ENCODE data around the gene ZNF804A. TPM values are rescaled to one million over a fixed set of nuclear protein-coding genes. Genes with fewer than 3 reads are reported as not detected.
A peak's percentile ranks its signal among the peaks of the same experiment; 100 is the strongest.

The ZNF804A gene
- polyA plus RNA-seq, 4 donors: 0.22 to 1.9 (median 0.55) TPM

DNA sequence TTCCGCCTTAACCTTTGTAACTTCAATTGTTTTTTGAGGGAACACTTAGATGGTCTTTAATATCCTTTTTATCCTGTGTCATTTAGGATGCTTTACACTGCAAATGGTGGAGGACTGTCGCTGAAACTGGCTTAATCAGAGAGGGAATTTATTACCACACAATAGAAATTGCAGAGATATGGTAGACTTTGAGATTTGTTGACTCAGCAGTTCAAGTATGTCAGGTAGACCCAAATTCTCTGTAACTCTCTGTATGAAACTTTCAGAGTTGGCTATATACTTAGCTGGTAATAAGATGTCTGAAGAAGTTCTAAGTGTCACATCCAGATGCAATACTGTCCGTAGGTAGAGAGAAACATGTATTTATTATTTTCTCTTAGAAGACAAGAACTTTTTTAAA lies 100.1 kb downstream of the ZNF804A start:
- 69 to 81% (median 71%) methylated on average over 3 of the region's 3 CpGs for WGBS, 3 donors
- DNase-seq (no peak), FAIRE-seq (no peak)

GRCh38 chr2:184721881-184722280 lies 123.6 kb downstream of the ZNF804A start:
- H3K27me3 ChIP-seq (ENCODE audit: control insufficient read depth in 3 of 3, insufficient read depth in 3 of 3, low read length in 3 of 3): no peaks in the 10 kb centered on the region
- FAIRE-seq (no peak), DNase-seq (no peak)
- H3K9me3 ChIP-seq (ENCODE audit: control insufficient read depth in 2 of 2, insufficient read depth in 1 of 2, low read depth in 1 of 2, low read length in 1 of 2): peaks cover 3 to 8% of the 10 kb centered on the region in 2 donors
- H3K36me3 ChIP-seq (ENCODE audit: control insufficient read depth in 3 of 3, insufficient read depth in 2 of 3, low read depth in 1 of 3, low read length in 3 of 3): no peaks in the 10 kb centered on the region
- H3K4me3 ChIP-seq (ENCODE audit: low read depth in 1 of 3, low read length in 3 of 3): no peak overlapping the region
- no peaks in the 10 kb centered on the region for H3K4me1 ChIP-seq (ENCODE audit: control insufficient read depth in 3 of 3, insufficient read depth in 2 of 3, low read depth in 1 of 3, low read length in 2 of 3)
- WGBS, 3 donors: 89 to 91% (median 89%) methylated on average over 6 of the region's 6 CpGs
- no peak overlapping the region for H3K27ac ChIP-seq (ENCODE audit: low read depth in 1 of 3, low read length in 2 of 3)

More for the DNA sequence above, 100.1 kb downstream of the ZNF804A start:
- H3K36me3 ChIP-seq (ENCODE audit: control insufficient read depth in 3 of 3, insufficient read depth in 2 of 3, low read depth in 1 of 3, low read length in 3 of 3): no peaks in the 10 kb centered on the region
- no peaks in the 10 kb centered on the region for H3K4me1 ChIP-seq (ENCODE audit: control insufficient read depth in 3 of 3, insufficient read depth in 2 of 3, low read depth in 1 of 3, low read length in 2 of 3)
- H3K27ac ChIP-seq (ENCODE audit: low read depth in 1 of 3, low read length in 2 of 3): no peak overlapping the region
- H3K27me3 ChIP-seq (ENCODE audit: control insufficient read depth in 3 of 3, insufficient read depth in 3 of 3, low read length in 3 of 3): no peaks in the 10 kb centered on the region
- H3K9me3 ChIP-seq (ENCODE audit: control insufficient read depth in 2 of 2, insufficient read depth in 1 of 2, low read depth in 1 of 2, low read length in 1 of 2): no peaks in the 10 kb centered on the region
- H3K4me3 ChIP-seq (ENCODE audit: low read depth in 1 of 3, low read length in 3 of 3): no peak overlapping the region

DNA sequence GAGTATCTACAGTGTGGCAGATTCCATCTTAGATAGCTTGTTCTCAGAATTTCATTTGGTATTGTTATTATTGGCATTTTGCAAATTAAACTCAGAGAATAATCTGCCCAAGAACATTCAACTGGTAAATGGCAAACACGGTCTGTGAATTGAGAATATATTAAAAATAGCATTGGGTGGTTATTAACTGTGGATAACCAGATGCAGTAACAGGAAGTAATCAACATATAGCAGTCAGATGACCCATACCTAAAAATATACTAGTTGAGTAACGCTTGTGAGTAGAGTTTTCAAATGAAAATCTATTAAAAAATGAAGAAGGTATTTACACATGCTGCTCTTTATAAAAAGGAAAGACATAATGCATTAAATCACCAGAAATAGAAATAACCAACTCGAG lies 129.5 kb downstream of the ZNF804A start:
- H3K27me3 ChIP-seq (ENCODE audit: control insufficient read depth in 3 of 3, insufficient read depth in 3 of 3, low read length in 3 of 3): no peaks in the 10 kb centered on the region
- WGBS, 3 donors: 66 to 75% (median 72%) methylated on average over 3 of the region's 3 CpGs
- H3K27ac ChIP-seq (ENCODE audit: low read depth in 1 of 3, low read length in 2 of 3): no peak overlapping the region
- H3K4me3 ChIP-seq (ENCODE audit: low read depth in 1 of 3, low read length in 3 of 3): no peak overlapping the region
- H3K9me3 ChIP-seq (ENCODE audit: control insufficient read depth in 2 of 2, insufficient read depth in 1 of 2, low read depth in 1 of 2, low read length in 1 of 2): no peaks in the 10 kb centered on the region
- H3K4me1 ChIP-seq (ENCODE audit: control insufficient read depth in 3 of 3, insufficient read depth in 2 of 3, low read depth in 1 of 3, low read length in 2 of 3): no peaks in the 10 kb centered on the region
- no peaks in the 10 kb centered on the region for H3K36me3 ChIP-seq (ENCODE audit: control insufficient read depth in 3 of 3, insufficient read depth in 2 of 3, low read depth in 1 of 3, low read length in 3 of 3)
- DNase-seq (no peak), FAIRE-seq (no peak)

- Histone ChIP-seq H3K9me3 (ENCODE audit: control insufficient read depth in 2 of 2, insufficient read depth in 1 of 2, low read depth in 1 of 2, low read length in 1 of 2) (no peaks in the 10 kb centered on the region), H3K4me1 (ENCODE audit: control insufficient read depth in 3 of 3, insufficient read depth in 2 of 3, low read depth in 1 of 3, low read length in 2 of 3) (no peaks in the 10 kb centered on the region), H3K36me3 (ENCODE audit: control insufficient read depth in 3 of 3, insufficient read depth in 2 of 3, low read depth in 1 of 3, low read length in 3 of 3) (no peaks in the 10 kb centered on the region), H3K4me3 (ENCODE audit: low read depth in 1 of 3, low read length in 3 of 3) (no peak overlapping the region), H3K27me3 (ENCODE audit: control insufficient read depth in 3 of 3, insufficient read depth in 3 of 3, low read length in 3 of 3) (no peaks in the 10 kb centered on the region), H3K27ac (ENCODE audit: low read depth in 1 of 3, low read length in 2 of 3) (no peak overlapping the region)
- DNase-seq (no peak), FAIRE-seq (no peak)
These were observed 130.1 kb downstream of the ZNF804A start for GRCh38 chr2:184728411-184728810.

GRCh38 chr2:184729581-184729980 lies 131.3 kb downstream of the ZNF804A start:
- FAIRE-seq (no peak), DNase-seq (peak in 1 of 2 donors; percentile 4)
- Histone ChIP-seq H3K27ac (ENCODE audit: low read depth in 1 of 3, low read length in 2 of 3) (no peak overlapping the region), H3K4me3 (ENCODE audit: low read depth in 1 of 3, low read length in 3 of 3) (no peak overlapping the region), H3K4me1 (ENCODE audit: control insufficient read depth in 3 of 3, insufficient read depth in 2 of 3, low read depth in 1 of 3, low read length in 2 of 3) (no peaks in the 10 kb centered on the region), H3K36me3 (ENCODE audit: control insufficient read depth in 3 of 3, insufficient read depth in 2 of 3, low read depth in 1 of 3, low read length in 3 of 3) (no peaks in the 10 kb centered on the region), H3K27me3 (ENCODE audit: control insufficient read depth in 3 of 3, insufficient read depth in 3 of 3, low read length in 3 of 3) (no peaks in the 10 kb centered on the region), H3K9me3 (ENCODE audit: control insufficient read depth in 2 of 2, insufficient read depth in 1 of 2, low read depth in 1 of 2, low read length in 1 of 2) (no peaks in the 10 kb centered on the region)
- 70 to 81% (median 71%) methylated on average over 3 of the region's 3 CpGs for WGBS, 3 donors

- Histone ChIP-seq H3K36me3 (ENCODE audit: control insufficient read depth in 3 of 3, insufficient read depth in 2 of 3, low read depth in 1 of 3, low read length in 3 of 3) (no peaks in the 10 kb centered on the region), H3K4me1 (ENCODE audit: control insufficient read depth in 3 of 3, insufficient read depth in 2 of 3, low read depth in 1 of 3, low read length in 2 of 3) (no peaks in the 10 kb centered on the region), H3K4me3 (ENCODE audit: low read depth in 1 of 3, low read length in 3 of 3) (no peak overlapping the region), H3K27ac (ENCODE audit: low read depth in 1 of 3, low read length in 2 of 3) (no peak overlapping the region), H3K9me3 (ENCODE audit: control insufficient read depth in 2 of 2, insufficient read depth in 1 of 2, low read depth in 1 of 2, low read length in 1 of 2) (no peaks in the 10 kb centered on the region), H3K27me3 (ENCODE audit: control insufficient read depth in 3 of 3, insufficient read depth in 3 of 3, low read length in 3 of 3) (no peaks in the 10 kb centered on the region)
- FAIRE-seq (no peak), DNase-seq (no peak)
- WGBS, 3 donors: 86 to 94% (median 89%) methylated on average over 1 of the region's 1 CpG
These were observed 132.0 kb downstream of the ZNF804A start for GRCh38 chr2:184730288-184730687.

DNA sequence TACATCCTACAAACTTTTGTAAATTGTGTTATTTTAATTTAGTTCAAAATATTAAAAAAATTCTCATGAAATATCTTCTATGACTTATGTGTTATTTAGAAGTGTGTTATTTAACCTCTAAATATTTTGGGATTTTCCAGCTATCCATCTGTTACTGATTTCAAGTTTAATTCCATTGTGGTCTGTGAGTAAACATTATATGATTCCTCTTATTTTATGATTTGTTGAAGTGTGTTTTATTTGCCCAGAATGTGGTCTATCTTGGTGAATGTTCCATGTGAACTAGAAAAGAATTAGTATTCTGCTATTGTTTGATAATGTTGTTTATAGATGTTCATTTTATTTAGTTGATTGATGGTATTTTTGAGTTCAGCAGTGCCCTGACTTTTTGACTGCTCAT lies 136.0 kb downstream of the ZNF804A start:
- no peaks in the 10 kb centered on the region for H3K36me3 ChIP-seq (ENCODE audit: control insufficient read depth in 3 of 3, insufficient read depth in 2 of 3, low read depth in 1 of 3, low read length in 3 of 3)
- no peak for DNase-seq
- no peaks in the 10 kb centered on the region for H3K4me1 ChIP-seq (ENCODE audit: control insufficient read depth in 3 of 3, insufficient read depth in 2 of 3, low read depth in 1 of 3, low read length in 2 of 3)
- H3K9me3 ChIP-seq (ENCODE audit: control insufficient read depth in 2 of 2, insufficient read depth in 1 of 2, low read depth in 1 of 2, low read length in 1 of 2): no peaks in the 10 kb centered on the region
- H3K27me3 ChIP-seq (ENCODE audit: control insufficient read depth in 3 of 3, insufficient read depth in 3 of 3, low read length in 3 of 3): no peaks in the 10 kb centered on the region
- H3K27ac ChIP-seq (ENCODE audit: low read depth in 1 of 3, low read length in 2 of 3): no peak overlapping the region
- H3K4me3 ChIP-seq (ENCODE audit: low read depth in 1 of 3, low read length in 3 of 3): no peak overlapping the region
- no peak for FAIRE-seq

DNA sequence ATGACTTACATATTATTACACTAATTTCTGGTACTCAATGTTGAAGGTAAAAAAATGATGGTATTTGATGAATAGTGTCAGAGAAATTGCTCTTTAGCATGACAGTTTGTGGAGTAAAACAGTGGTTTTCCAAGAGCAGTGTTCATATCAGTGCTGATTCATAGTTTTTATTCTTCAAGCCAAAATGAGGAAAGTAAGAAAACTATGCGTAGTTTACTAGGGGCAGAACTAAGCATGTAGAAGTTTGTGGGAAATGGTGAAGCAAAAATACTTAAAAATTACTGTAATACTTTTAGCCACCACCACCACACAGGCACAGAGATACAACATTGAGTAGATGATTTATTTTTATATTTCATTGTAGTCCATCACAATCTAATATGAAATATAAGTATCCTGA lies 137.3 kb downstream of the ZNF804A start:
- H3K4me3 ChIP-seq (ENCODE audit: low read depth in 1 of 3, low read length in 3 of 3): no peak overlapping the region
- DNase-seq: no peak
- H3K9me3 ChIP-seq (ENCODE audit: control insufficient read depth in 2 of 2, insufficient read depth in 1 of 2, low read depth in 1 of 2, low read length in 1 of 2): no peaks in the 10 kb centered on the region
- no peaks in the 10 kb centered on the region for H3K36me3 ChIP-seq (ENCODE audit: control insufficient read depth in 3 of 3, insufficient read depth in 2 of 3, low read depth in 1 of 3, low read length in 3 of 3)
- WGBS, 3 donors: 88 to 91% (median 88%) methylated on average over 1 of the region's 1 CpG
- H3K27me3 ChIP-seq (ENCODE audit: control insufficient read depth in 3 of 3, insufficient read depth in 3 of 3, low read length in 3 of 3): no peaks in the 10 kb centered on the region
- no peaks in the 10 kb centered on the region for H3K4me1 ChIP-seq (ENCODE audit: control insufficient read depth in 3 of 3, insufficient read depth in 2 of 3, low read depth in 1 of 3, low read length in 2 of 3)
- no peak for FAIRE-seq
- H3K27ac ChIP-seq (ENCODE audit: low read depth in 1 of 3, low read length in 2 of 3): no peak overlapping the region

GRCh38 chr2:184743096-184743495 lies 144.8 kb downstream of the ZNF804A start:
- DNase-seq: no peak
- Histone ChIP-seq H3K36me3 (ENCODE audit: control insufficient read depth in 3 of 3, insufficient read depth in 2 of 3, low read depth in 1 of 3, low read length in 3 of 3) (no peaks in the 10 kb centered on the region), H3K9me3 (ENCODE audit: control insufficient read depth in 2 of 2, insufficient read depth in 1 of 2, low read depth in 1 of 2, low read length in 1 of 2) (no peaks in the 10 kb centered on the region), H3K4me1 (ENCODE audit: control insufficient read depth in 3 of 3, insufficient read depth in 2 of 3, low read depth in 1 of 3, low read length in 2 of 3) (no peaks in the 10 kb centered on the region), H3K27ac (ENCODE audit: low read depth in 1 of 3, low read length in 2 of 3) (no peak overlapping the region), H3K4me3 (ENCODE audit: low read depth in 1 of 3, low read length in 3 of 3) (no peak overlapping the region), H3K27me3 (ENCODE audit: control insufficient read depth in 3 of 3, insufficient read depth in 3 of 3, low read length in 3 of 3) (no peaks in the 10 kb centered on the region)
- WGBS, 3 donors: 83 to 100% (median 91%) methylated on average over 1 of the region's 1 CpG
- no peak for FAIRE-seq

Measured in small intestine (tissue), 7 donors.